ENCODE data around the gene MED12L.
A peak's percentile ranks its signal among the peaks of the same experiment; 100 is the strongest.

MED12L gene

GRCh38 chr3:151275091-151275490, 189.6 kb downstream of the MED12L start:
- no peaks in the 10 kb centered on the region for H3K36me3 Mint-ChIP-seq (ENCODE audit: low read depth)
- no peaks in the 10 kb centered on the region for H3K9me3 Mint-ChIP-seq
- H3K4me1 Mint-ChIP-seq, result no peaks in the 10 kb centered on the region
- no peak overlapping the region for H3K4me3 Mint-ChIP-seq
- TF ChIP-seq CTCF (IDR thresholded peaks at IDR 0.05; ENCODE audit: unreplicated experiment in 3 of 3), result no peak
- H3K27me3 Mint-ChIP-seq (ENCODE audit: low read depth), result no peaks in the 10 kb centered on the region
- H3K27ac Mint-ChIP-seq, result no peak overlapping the region

- Mint-ChIP-seq H3K4me1 (no peaks in the 10 kb centered on the region), H3K4me3 (no peak overlapping the region), H3K9me3 (no peaks in the 10 kb centered on the region), H3K27ac (no peak overlapping the region), H3K36me3 (ENCODE audit: low read depth) (no peaks in the 10 kb centered on the region), H3K27me3 (ENCODE audit: low read depth) (no peaks in the 10 kb centered on the region)
- TF ChIP-seq CTCF (IDR thresholded peaks at IDR 0.05; ENCODE audit: unreplicated experiment in 3 of 3), result no peak
Measured at GRCh38 chr3:151276038-151276686, 190.7 kb downstream of the MED12L start.

GRCh38 chr3:151276687-151277042, 191.2 kb downstream of the MED12L start:
- H3K36me3 Mint-ChIP-seq (ENCODE audit: low read depth), result no peaks in the 10 kb centered on the region
- no peaks in the 10 kb centered on the region for H3K9me3 Mint-ChIP-seq
- H3K4me3 Mint-ChIP-seq, result no peak overlapping the region
- peaks cover 3% of the 10 kb centered on the region for H3K4me1 Mint-ChIP-seq
- no peak for TF ChIP-seq CTCF (IDR thresholded peaks at IDR 0.05; ENCODE audit: unreplicated experiment in 3 of 3)
- H3K27me3 Mint-ChIP-seq (ENCODE audit: low read depth), result no peaks in the 10 kb centered on the region
- no peak overlapping the region for H3K27ac Mint-ChIP-seq

GRCh38 chr3:151278230-151278629, 192.8 kb downstream of the MED12L start, which contains the start of gene P2RY14:
Gene P2RY14, minus strand, starts transcription at chr3:151278542. Its CDS starts 64,226 bp downstream, at chr3:151214316.
- peaks cover 18% of the 10 kb centered on the region for H3K4me1 Mint-ChIP-seq
- no peaks in the 10 kb centered on the region for H3K9me3 Mint-ChIP-seq
- H3K4me3 Mint-ChIP-seq, result no peak within 1 kb of the TSS
- no peak within 1 kb of the TSS for H3K27ac Mint-ChIP-seq
- no peaks in the 10 kb centered on the region for H3K36me3 Mint-ChIP-seq (ENCODE audit: low read depth)
- no peaks in the 10 kb centered on the region for H3K27me3 Mint-ChIP-seq (ENCODE audit: low read depth)
- TF ChIP-seq CTCF (IDR thresholded peaks at IDR 0.05; ENCODE audit: unreplicated experiment in 3 of 3), result no peak

- no peak overlapping the region for H3K4me3 Mint-ChIP-seq
- no peak for TF ChIP-seq CTCF (IDR thresholded peaks at IDR 0.05; ENCODE audit: unreplicated experiment in 3 of 3)
- peak overlapping the region in 1 of 3 experiments; percentile 54 for H3K27ac Mint-ChIP-seq
- H3K9me3 Mint-ChIP-seq, result no peaks in the 10 kb centered on the region
- H3K4me1 Mint-ChIP-seq, result peaks cover 29% of the 10 kb centered on the region
- H3K36me3 Mint-ChIP-seq (ENCODE audit: low read depth), result no peaks in the 10 kb centered on the region
- peaks cover 3% of the 10 kb centered on the region for H3K27me3 Mint-ChIP-seq (ENCODE audit: low read depth)
Measured at GRCh38 chr3:151281671-151282324, 196.3 kb downstream of the MED12L start.

GRCh38 chr3:151282921-151283320, 197.5 kb downstream of the MED12L start:
- no peaks in the 10 kb centered on the region for H3K9me3 Mint-ChIP-seq
- H3K4me1 Mint-ChIP-seq, result peaks cover 29% of the 10 kb centered on the region
- peak; percentile 69 to 79 (median 71) for TF ChIP-seq CTCF (IDR thresholded peaks at IDR 0.05; ENCODE audit: unreplicated experiment in 3 of 3)
- H3K4me3 Mint-ChIP-seq, result no peak overlapping the region
- no peaks in the 10 kb centered on the region for H3K36me3 Mint-ChIP-seq (ENCODE audit: low read depth)
- peaks cover 3% of the 10 kb centered on the region for H3K27me3 Mint-ChIP-seq (ENCODE audit: low read depth)
- peak overlapping the region in 1 of 3 experiments; percentile 34 for H3K27ac Mint-ChIP-seq

Data from nephron (organoid).